Liver (tissue), 9 donors: ENCODE results near the gene OR6F1. TPM values are rescaled to one million over a fixed set of nuclear protein-coding genes. Genes with fewer than 3 reads are reported as not detected.

ENCODE experiments used
- DNase-seq: peaks from one replicate; pipeline ENCODE4 v3.0.0-alpha.2; 2017; ENCODE audit warnings: low spot score
- H3K27ac ChIP-seq, 2 donors: one replicate each; pipeline ENCODE4 v1.7.0; 2013; ENCODE audit warnings: inconsistent platforms in 2 of 2, low read length in 2 of 2, control low read depth in 1 of 2, low read depth in 1 of 2, mild to moderate bottlenecking in 1 of 2
- H3K27me3 ChIP-seq, 4 donors: one replicate each; pipeline versions ENCODE4 v1.6.1 to v1.7.0; 2013; ENCODE audit warnings: low read length in 3 of 4, inconsistent platforms in 1 of 4, mild to moderate bottlenecking in 1 of 4, moderate library complexity in 1 of 4; ENCODE audit not compliant: control insufficient read depth in 4 of 4, insufficient read depth in 4 of 4
- H3K36me3 ChIP-seq, 4 donors: one replicate each; pipeline versions ENCODE4 v1.6.1 to v1.7.0; 2013; ENCODE audit warnings: low read length in 3 of 4, mild to moderate bottlenecking in 3 of 4, low read depth in 1 of 4, moderate library complexity in 1 of 4; ENCODE audit not compliant: control insufficient read depth in 4 of 4, insufficient read depth in 3 of 4
- H3K4me1 ChIP-seq, 4 donors: one replicate each; pipeline versions ENCODE4 v1.6.1 to v1.7.0; 2013; ENCODE audit warnings: low read length in 3 of 4, mild to moderate bottlenecking in 3 of 4, moderate library complexity in 1 of 4; ENCODE audit not compliant: control insufficient read depth in 4 of 4, insufficient read depth in 4 of 4
- H3K4me3 ChIP-seq, 3 donors: one replicate each; pipeline versions ENCODE4 v1.6.1 to v1.7.0; 2013; ENCODE audit warnings: low read length in 3 of 3, control low read depth in 1 of 3, low read depth in 1 of 3, mild to moderate bottlenecking in 1 of 3
- H3K9ac ChIP-seq, 2 donors: one replicate each; pipeline ENCODE4 v1.7.0; 2013; ENCODE audit warnings: low read length in 2 of 2, mild to moderate bottlenecking in 2 of 2, moderate library complexity in 2 of 2, control low read depth in 1 of 2, low read depth in 1 of 2
- H3K9me3 ChIP-seq, 4 donors: one replicate each; pipeline versions ENCODE4 v1.6.1 to v1.7.0; 2013; ENCODE audit warnings: low read length in 3 of 4; ENCODE audit not compliant: control insufficient read depth in 4 of 4
- ATF3 ChIP-seq: IDR thresholded peaks from 2 replicates; pipeline ENCODE4 v1.6.1; 2016; ENCODE audit warnings: antibody characterized with exemption
- CTCF ChIP-seq: fragments of 150-350 bp; IDR thresholded peaks from 2 replicates; pipeline ENCODE4 v1.5.1; 2017; ENCODE audit warnings: improper control_type of control experiment, low read depth, low read length; ENCODE audit not compliant: missing input control
- EGR1 ChIP-seq, 2 donors: IDR thresholded peaks; 2 replicates each; pipeline ENCODE4 v1.6.1; 2016 to 2018; ENCODE audit warnings: antibody characterized with exemption in 2 of 2, low read depth in 2 of 2
- FOXA1 ChIP-seq: IDR thresholded peaks from 2 replicates; pipeline ENCODE4 v1.6.1; 2016; ENCODE audit warnings: antibody characterized with exemption
- FOXA2 ChIP-seq: IDR thresholded peaks from 2 replicates; pipeline ENCODE4 v1.6.1; 2016; ENCODE audit warnings: antibody characterized with exemption
- GABPA ChIP-seq, 2 donors: IDR thresholded peaks in 1 of 2; conservative IDR thresholded peaks in 1 of 2; 2 replicates each; pipeline ENCODE4 v1.6.1; 2016; ENCODE audit warnings: antibody characterized with exemption in 2 of 2, mild to moderate bottlenecking in 1 of 2, moderate library complexity in 1 of 2
- HNF4A ChIP-seq, 2 donors: conservative IDR thresholded peaks; 2 replicates each; pipeline ENCODE4 v1.6.1; 2016; ENCODE audit warnings: antibody characterized with exemption in 2 of 2, mild to moderate bottlenecking in 2 of 2
- HNF4G ChIP-seq: IDR thresholded peaks from 2 replicates; pipeline ENCODE4 v1.6.1; 2016; ENCODE audit warnings: antibody characterized with exemption
- JUND ChIP-seq, 2 donors: IDR thresholded peaks; 2 replicates each; pipeline ENCODE4 v1.6.1; 2016; ENCODE audit warnings: antibody characterized with exemption in 2 of 2
- MAX ChIP-seq: IDR thresholded peaks from 2 replicates; pipeline ENCODE4 v1.6.1; 2016; ENCODE audit warnings: antibody characterized with exemption
- NR2F2 ChIP-seq: IDR thresholded peaks from 2 replicates; pipeline ENCODE4 v1.6.1; 2016; ENCODE audit warnings: antibody characterized with exemption
- RAD21 ChIP-seq, 2 donors: IDR thresholded peaks; 2 replicates each; pipeline ENCODE4 v1.6.1; 2016; ENCODE audit warnings: antibody characterized with exemption in 2 of 2, mild to moderate bottlenecking in 2 of 2
- REST ChIP-seq: IDR thresholded peaks from 2 replicates; pipeline ENCODE4 v1.6.1; 2016; ENCODE audit warnings: antibody characterized with exemption, mild to moderate bottlenecking
- RXRA ChIP-seq, 2 donors: IDR thresholded peaks; 2 replicates each; pipeline ENCODE4 v1.6.1; 2017 to 2018; ENCODE audit warnings: antibody characterized with exemption in 2 of 2, mild to moderate bottlenecking in 1 of 2
- SP1 ChIP-seq: IDR thresholded peaks from 2 replicates; pipeline ENCODE4 v1.6.1; 2018; ENCODE audit warnings: antibody characterized with exemption, mild to moderate bottlenecking
- TAF1 ChIP-seq: conservative IDR thresholded peaks from 2 replicates; pipeline ENCODE4 v1.6.1; 2016; ENCODE audit warnings: antibody characterized with exemption, mild to moderate bottlenecking
- YY1 ChIP-seq: IDR thresholded peaks from 2 replicates; pipeline ENCODE4 v1.6.1; 2016; ENCODE audit warnings: antibody characterized with exemption, mild to moderate bottlenecking
- ZBTB33 ChIP-seq: IDR thresholded peaks from 2 replicates; pipeline ENCODE4 v1.6.1; 2016; ENCODE audit warnings: antibody characterized with exemption
- WGBS: extraction: QIAGEN DNeasy Blood & Tissue Kit; methylation state at CpG from one replicate; pipeline ENCODE4 v1.1.7; 2013; 5-methylcytosine and 5-hydroxymethylcytosine counted together
- polyA plus RNA-seq, 2 donors: library from polyadenylated mRNA; stranded (reverse) in 1 of 2; unstranded in 1 of 2; fragments of 200-250 nt in 1 of 2; fragments of >200 nt in 1 of 2; fragmentation: Nextera tagmentation in 1 of 2; extraction: Ambion mirVana in 1 of 2; gene quantifications; one replicate each; pipeline versions ENCODE4 v1.2.1 to v1.2.3, GENCODE V29; 2013 to 2015
- total RNA-seq, 2 donors: library from RNA; depleted of rRNA; stranded (reverse); fragments of >200 nt; gene quantifications; one replicate each; pipeline ENCODE4 v1.2.3, GENCODE V29; 2014
- donor health status: healthy.
- donor health status: healthy.
- donor health status: healthy.
- donor health status: healthy.
- donor health status: healthy.

The OR6F1 gene
- total and polyA plus RNA-seq, 4 donors: not detected

- TF ChIP-seq MAX (no peak), CTCF (no peak), ATF3 (no peak), NR2F2 (no peak), ZBTB33 (no peak), SP1 (no peak), HNF4G (no peak), JUND (IDR thresholded peaks at IDR 0.05) (no peak), REST (no peak), FOXA1 (no peak), TAF1 (no peak), RXRA (IDR thresholded peaks at IDR 0.05) (no peak), YY1 (no peak), RAD21 (IDR thresholded peaks at IDR 0.05) (no peak), GABPA (IDR thresholded peaks at IDR 0.05 in 1 of 2, conservative IDR thresholded peaks at IDR 0.05 in 1 of 2) (no peak), EGR1 (IDR thresholded peaks at IDR 0.05; ENCODE audit: low read depth in 2 of 2) (no peak), HNF4A (conservative IDR thresholded peaks at IDR 0.05) (no peak), FOXA2 (no peak)
- 78% methylated on average over 4 of the region's 4 CpGs for WGBS
- no peak for DNase-seq
Measured at GRCh38 chr1:247721222-247721621, 4.8 kb upstream of the OR6F1 start.

More at GRCh38 chr1:247721222-247721621, 4.8 kb upstream of the OR6F1 start:
- Histone ChIP-seq H3K27ac (no peak overlapping the region), H3K9me3 (peaks cover 0 to 4% (median 0%) of the 10 kb centered on the region in 4 donors), H3K4me3 (no peak overlapping the region), H3K4me1 (no peaks in the 10 kb centered on the region), H3K9ac (no peak overlapping the region), H3K27me3 (no peaks in the 10 kb centered on the region), H3K36me3 (no peaks in the 10 kb centered on the region)
